Epithelial cell of proximal tubule (primary cell): ENCODE data around the gene KIF6. TPM values are rescaled to one million over a fixed set of nuclear protein-coding genes. Genes with fewer than 3 reads are reported as not detected.

Experiments
- DNase-seq: peaks from one replicate; pipeline ENCODE4 v3.0.0-alpha.2; 2011; ENCODE audit warnings: low read depth
- H3K4me3 ChIP-seq: 2 replicates; pipeline ENCODE4 v1.5.1; 2011; ENCODE audit warnings: low read depth, mild to moderate bottlenecking, low read length
- CTCF ChIP-seq: conservative IDR thresholded peaks from 2 replicates; pipeline ENCODE4 v1.5.1; 2012; ENCODE audit warnings: low read depth, mild to moderate bottlenecking, low read length
- total RNA-seq: library from RNA; depleted of rRNA; stranded (reverse); fragments of >200 nt; gene quantifications from 2 replicates; pipeline ENCODE4 v1.2.3, GENCODE V29; 2015

Gene KIF6
- total RNA-seq, 1 donor from 2014 or later, result 0.69 TPM

GRCh38 chr6:39696986-39697788, 28.0 kb downstream of the KIF6 start:
- H3K4me3 ChIP-seq, result no peak overlapping the region
- no peak for TF ChIP-seq CTCF
- no peak for DNase-seq

GRCh38 chr6:39695447-39695846, 29.8 kb downstream of the KIF6 start:
- DNase-seq, result no peak
- TF ChIP-seq CTCF, result no peak
- no peak overlapping the region for H3K4me3 ChIP-seq

- no peak for TF ChIP-seq CTCF
- no peak for DNase-seq
- H3K4me3 ChIP-seq, result no peak overlapping the region
Measured at GRCh38 chr6:39693206-39693605, 32.0 kb downstream of the KIF6 start.

GRCh38 chr6:39688494-39688893, 36.7 kb downstream of the KIF6 start:
- no peak for TF ChIP-seq CTCF
- no peak for DNase-seq
- H3K4me3 ChIP-seq, result no peak overlapping the region

- DNase-seq, result no peak
- H3K4me3 ChIP-seq, result no peak overlapping the region
- no peak for TF ChIP-seq CTCF
Measured at GRCh38 chr6:39686976-39687375, 38.2 kb downstream of the KIF6 start.

- H3K4me3 ChIP-seq, result no peak overlapping the region
- no peak for TF ChIP-seq CTCF
- no peak for DNase-seq
Measured at GRCh38 chr6:39685938-39686337, 39.3 kb downstream of the KIF6 start.

GRCh38 chr6:39685489-39685826, 39.8 kb downstream of the KIF6 start:
- H3K4me3 ChIP-seq, result no peak overlapping the region
- no peak for TF ChIP-seq CTCF
- DNase-seq, result no peak
